Measurements from ENCODE around the gene PCDHGA12. TPM values are rescaled to one million over a fixed set of nuclear protein-coding genes. Genes with fewer than 3 reads are reported as not detected.
A peak's percentile ranks its signal among the peaks of the same experiment; 100 is the strongest.

The PCDHGA12 gene
- total RNA-seq, 1 donor from 2014 or later: 1.0 TPM

- DNase-seq (ENCODE audit: low spot score) (no peak), ATAC-seq (no peak)
These were observed 9.3 kb downstream of the PCDHGA12 start for GRCh38 chr5:141439411-141440141.

DNA sequence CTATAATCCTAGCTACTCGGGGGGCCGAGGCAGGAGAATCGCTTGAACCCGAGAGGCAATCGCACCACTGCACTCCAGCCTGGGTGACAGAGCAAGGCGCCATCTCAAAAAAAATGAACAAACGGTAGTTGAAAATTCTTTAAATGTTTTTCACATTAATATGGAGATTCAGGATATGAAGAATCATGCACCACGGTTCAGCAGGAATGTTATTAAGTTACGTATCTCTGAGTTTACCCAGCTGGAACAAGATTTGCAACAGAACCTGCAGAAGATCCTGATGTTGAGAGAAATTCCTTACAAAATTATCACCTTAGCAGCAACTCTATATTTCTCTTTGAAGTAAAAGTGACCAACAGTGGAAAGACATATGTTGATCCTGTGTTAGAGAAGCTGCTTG, 10.0 kb downstream of the PCDHGA12 start:
- ATAC-seq: no peak
- no peak for DNase-seq (ENCODE audit: low spot score)

DNA sequence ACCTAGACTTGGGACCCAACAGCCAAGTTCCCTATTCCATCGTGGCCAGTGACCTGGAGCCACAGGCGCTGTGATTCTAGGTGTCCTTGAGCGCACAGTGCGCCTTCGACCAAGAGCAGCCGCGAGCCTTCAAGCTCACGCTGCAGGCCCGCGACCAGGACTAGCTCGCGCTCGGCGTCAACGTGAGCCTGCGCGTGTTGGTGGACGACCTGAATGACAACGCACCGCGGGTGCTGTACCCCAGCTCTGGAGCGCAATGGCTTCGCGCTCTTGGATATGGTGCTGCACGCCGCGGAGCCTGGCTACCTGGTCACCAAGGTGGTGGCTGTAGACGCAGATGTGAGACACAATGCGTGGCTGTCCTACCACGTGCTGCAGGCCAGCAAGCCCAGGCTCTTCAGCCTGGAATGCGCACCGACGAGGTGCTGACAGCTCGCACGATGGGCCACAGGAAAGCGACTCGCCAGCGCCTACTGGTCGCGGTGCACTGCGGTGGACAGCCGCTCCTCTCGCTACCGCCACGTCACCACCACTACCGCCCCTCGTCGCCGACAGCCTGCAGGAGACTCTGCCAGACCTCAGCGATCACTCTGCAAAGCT, 11.4 kb downstream of the PCDHGA12 start:
- DNase-seq (ENCODE audit: low spot score): no peak

GRCh38 chr5:141465351-141465750, 35.0 kb downstream of the PCDHGA12 start:
- ATAC-seq (no peak), DNase-seq (ENCODE audit: low spot score) (no peak)

More for the DNA sequence above, 11.4 kb downstream of the PCDHGA12 start:
- no peak for ATAC-seq

- ATAC-seq (peak; percentile 97), DNase-seq (ENCODE audit: low spot score) (peak; percentile 89)
These were observed 45.4 kb downstream of the PCDHGA12 start, which contains the start of gene PCDHGC3 for GRCh38 chr5:141475625-141476131. TSS of gene PCDHGC3 (plus strand) at chr5:141475966. CDS start at chr5:141476117, 151 bp downstream.

DNA sequence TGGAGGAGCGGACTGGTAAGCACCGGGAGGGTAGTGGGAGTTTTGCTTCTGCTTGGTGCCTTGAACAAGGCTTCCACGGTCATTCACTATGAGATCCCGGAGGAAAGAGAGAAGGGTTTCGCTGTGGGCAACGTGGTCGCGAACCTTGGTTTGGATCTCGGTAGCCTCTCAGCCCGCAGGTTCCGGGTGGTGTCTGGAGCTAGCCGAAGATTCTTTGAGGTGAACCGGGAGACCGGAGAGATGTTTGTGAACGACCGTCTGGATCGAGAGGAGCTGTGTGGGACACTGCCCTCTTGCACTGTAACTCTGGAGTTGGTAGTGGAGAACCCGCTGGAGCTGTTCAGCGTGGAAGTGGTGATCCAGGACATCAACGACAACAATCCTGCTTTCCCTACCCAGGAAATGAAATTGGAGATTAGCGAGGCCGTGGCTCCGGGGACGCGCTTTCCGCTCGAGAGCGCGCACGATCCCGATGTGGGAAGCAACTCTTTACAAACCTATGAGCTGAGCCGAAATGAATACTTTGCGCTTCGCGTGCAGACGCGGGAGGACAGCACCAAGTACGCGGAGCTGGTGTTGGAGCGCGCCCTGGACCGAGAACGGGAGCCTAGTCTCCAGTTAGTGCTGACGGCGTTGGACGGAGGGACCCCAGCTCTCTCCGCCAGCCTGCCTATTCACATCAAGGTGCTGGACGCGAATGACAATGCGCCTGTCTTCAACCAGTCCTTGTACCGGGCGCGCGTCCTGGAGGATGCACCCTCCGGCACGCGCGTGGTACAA, 46.0 kb downstream of the PCDHGA12 start:
- peak; percentile 72 for ATAC-seq
- DNase-seq (ENCODE audit: low spot score): peak; percentile 55

DNA sequence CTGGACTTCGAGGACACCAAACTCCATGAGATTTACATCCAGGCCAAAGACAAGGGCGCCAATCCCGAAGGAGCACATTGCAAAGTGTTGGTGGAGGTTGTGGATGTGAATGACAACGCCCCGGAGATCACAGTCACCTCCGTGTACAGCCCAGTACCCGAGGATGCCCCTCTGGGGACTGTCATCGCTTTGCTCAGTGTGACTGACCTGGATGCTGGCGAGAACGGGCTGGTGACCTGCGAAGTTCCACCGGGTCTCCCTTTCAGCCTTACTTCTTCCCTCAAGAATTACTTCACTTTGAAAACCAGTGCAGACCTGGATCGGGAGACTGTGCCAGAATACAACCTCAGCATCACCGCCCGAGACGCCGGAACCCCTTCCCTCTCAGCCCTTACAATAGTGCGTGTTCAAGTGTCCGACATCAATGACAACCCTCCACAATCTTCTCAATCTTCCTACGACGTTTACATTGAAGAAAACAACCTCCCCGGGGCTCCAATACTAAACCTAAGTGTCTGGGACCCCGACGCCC, 46.8 kb downstream of the PCDHGA12 start:
- no peak for ATAC-seq
- no peak for DNase-seq (ENCODE audit: low spot score)

DNA sequence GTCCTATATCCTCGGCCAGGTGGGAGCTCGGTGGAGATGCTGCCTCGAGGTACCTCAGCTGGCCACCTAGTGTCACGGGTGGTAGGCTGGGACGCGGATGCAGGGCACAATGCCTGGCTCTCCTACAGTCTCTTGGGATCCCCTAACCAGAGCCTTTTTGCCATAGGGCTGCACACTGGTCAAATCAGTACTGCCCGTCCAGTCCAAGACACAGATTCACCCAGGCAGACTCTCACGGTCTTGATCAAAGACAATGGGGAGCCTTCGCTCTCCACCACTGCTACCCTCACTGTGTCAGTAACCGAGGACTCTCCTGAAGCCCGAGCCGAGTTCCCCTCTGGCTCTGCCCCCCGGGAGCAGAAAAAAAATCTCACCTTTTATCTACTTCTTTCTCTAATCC, 47.5 kb downstream of the PCDHGA12 start:
- no peak for ATAC-seq
- DNase-seq (ENCODE audit: low spot score): no peak

GRCh38 chr5:141478321-141478945, 48.1 kb downstream of the PCDHGA12 start:
- ATAC-seq (no peak), DNase-seq (ENCODE audit: low spot score) (no peak)

DNA sequence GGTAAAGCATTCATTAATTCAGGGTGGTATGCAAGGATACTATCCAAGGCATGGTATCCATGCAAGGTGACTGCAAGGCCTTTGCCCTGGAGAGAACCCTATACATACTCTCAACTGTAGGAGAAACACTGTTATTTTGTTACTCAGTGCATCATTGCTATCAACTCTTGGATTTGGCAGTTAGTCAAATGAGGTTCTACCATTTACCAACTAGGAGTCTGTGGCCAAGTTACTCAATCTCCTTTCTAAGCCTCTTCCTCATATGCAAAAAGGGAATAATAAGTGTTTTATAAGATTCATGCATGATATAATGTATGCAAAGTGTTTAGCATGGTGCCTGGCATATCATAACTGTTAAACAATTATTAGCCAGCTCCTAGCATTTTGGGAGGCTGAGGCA, 49.5 kb downstream of the PCDHGA12 start:
- DNase-seq (ENCODE audit: low spot score) (no peak), ATAC-seq (no peak)

Other genes with a start within 250 kb of the PCDHGA12 start
- gene PCDHB16, start 248.1 kb upstream of the PCDHGA12 start, total RNA-seq: 0.58 TPM
- gene PCDHB9, start 243.3 kb upstream of the PCDHGA12 start, total RNA-seq: 0.05 TPM
- gene PCDHB10, start 238.2 kb upstream of the PCDHGA12 start, total RNA-seq: 0.28 TPM
- gene PCDHB11, start 230.9 kb upstream of the PCDHGA12 start, total RNA-seq: 0.20 TPM
- 0.28 TPM for gene PCDHB12, start 221.8 kb upstream of the PCDHGA12 start, total RNA-seq
- gene PCDHB13, start 216.6 kb upstream of the PCDHGA12 start, total RNA-seq: 0.65 TPM
- 0.75 TPM for gene PCDHB14, start 207.2 kb upstream of the PCDHGA12 start, total RNA-seq
- gene PCDHB15, start 185.1 kb upstream of the PCDHGA12 start, total RNA-seq: 0.38 TPM
- gene SLC25A2, start 126.5 kb upstream of the PCDHGA12 start, total RNA-seq: 0.25 TPM
- 20.6 TPM for gene TAF7, start 109.7 kb upstream of the PCDHGA12 start, total RNA-seq
- gene PCDHGA1, start 100.0 kb upstream of the PCDHGA12 start, total RNA-seq: 0.10 TPM
- gene PCDHGA2, start 91.7 kb upstream of the PCDHGA12 start, total RNA-seq: 1.1 TPM
- gene PCDHGA3, start 86.7 kb upstream of the PCDHGA12 start, total RNA-seq: 0.60 TPM
- 0.63 TPM for gene PCDHGB1, start 80.4 kb upstream of the PCDHGA12 start, total RNA-seq
- gene PCDHGA4, start 75.5 kb upstream of the PCDHGA12 start, total RNA-seq: 0.53 TPM
- gene PCDHGB2, start 70.5 kb upstream of the PCDHGA12 start, total RNA-seq: 0.81 TPM
- gene PCDHGA5, start 66.3 kb upstream of the PCDHGA12 start, total RNA-seq: 0.35 TPM
- gene PCDHGB3, start 60.3 kb upstream of the PCDHGA12 start, total RNA-seq: 0.83 TPM
- 0.68 TPM for gene PCDHGA6, start 56.6 kb upstream of the PCDHGA12 start, total RNA-seq
- gene PCDHGA7, start 47.8 kb upstream of the PCDHGA12 start, total RNA-seq: 0.33 TPM
- gene PCDHGB4, start 42.8 kb upstream of the PCDHGA12 start, total RNA-seq: 2.2 TPM
- gene PCDHGA8, start 37.9 kb upstream of the PCDHGA12 start, total RNA-seq: 0.35 TPM
- gene PCDHGB5, start 32.6 kb upstream of the PCDHGA12 start, total RNA-seq: 4.2 TPM
- gene PCDHGA9, start 27.7 kb upstream of the PCDHGA12 start, total RNA-seq: 0.65 TPM
- gene PCDHGB6, start 22.5 kb upstream of the PCDHGA12 start, total RNA-seq: 2.3 TPM
- gene PCDHGA10, start 17.5 kb upstream of the PCDHGA12 start, total RNA-seq: 2.2 TPM
- gene PCDHGB7, start 12.8 kb upstream of the PCDHGA12 start, total RNA-seq: 2.0 TPM
- 0.68 TPM for gene PCDHGA11, start 9.5 kb upstream of the PCDHGA12 start, total RNA-seq
- gene PCDHGC3, start 45.5 kb downstream of the PCDHGA12 start, total RNA-seq: 8.5 TPM
- 0.65 TPM for gene PCDHGC4, start 54.5 kb downstream of the PCDHGA12 start, total RNA-seq
- gene PCDHGC5, start 58.6 kb downstream of the PCDHGA12 start, total RNA-seq: 0.40 TPM
- gene DIAPH1, start 188.5 kb downstream of the PCDHGA12 start, total RNA-seq: 120 TPM
- 28.7 TPM for gene HDAC3, start 206.3 kb downstream of the PCDHGA12 start, total RNA-seq
- gene RELL2, start 206.5 kb downstream of the PCDHGA12 start, total RNA-seq: 0.96 TPM
- 1.7 TPM for gene FCHSD1, start 220.9 kb downstream of the PCDHGA12 start, total RNA-seq

Data from left lobe of liver (tissue), 2 donors.